Adrenal gland (tissue), 12 donors: ENCODE measurements around the gene MRPL54. TPM values are rescaled to one million over a fixed set of nuclear protein-coding genes. Genes with fewer than 3 reads are reported as not detected.

Experiments used
- DNase-seq, 7 donors: peaks; one replicate each; pipeline ENCODE4 v3.0.0-alpha.2; 2019 to 2020
- H3K27ac ChIP-seq, 5 donors: fragments of 200-600 bp; sonication (generic) in 4 of 5; 1 replicate in 3 of 5; 2 replicates in 2 of 5; pipeline versions ENCODE4 v1.5.1 to v1.8.0; 2016 to 2020; ENCODE audit warnings: mild to moderate bottlenecking in 1 of 5
- H3K27me3 ChIP-seq: fragments of 200-600 bp; 2 replicates; pipeline ENCODE4 v1.8.0; 2021
- H3K36me3 ChIP-seq, 2 donors: fragments of 200-600 bp; replicated peaks in 1 of 2; 1 replicate in 1 of 2; 2 replicates in 1 of 2; pipeline versions ENCODE4 v1.5.1 to v1.8.0; 2018 to 2022
- H3K4me1 ChIP-seq, 2 donors: fragments of 200-600 bp; replicated peaks in 1 of 2; 1 replicate in 1 of 2; 2 replicates in 1 of 2; pipeline versions ENCODE4 v1.5.1 to v1.8.0; 2018 to 2021
- H3K4me3 ChIP-seq, 4 donors: fragments of 200-600 bp; sonication (generic) in 3 of 4; one replicate each; pipeline ENCODE4 v1.5.1; 2016 to 2018
- H3K9me3 ChIP-seq, 3 donors: fragments of 200-600 bp; sonication (generic) in 1 of 3; replicated peaks in 1 of 3; 1 replicate in 2 of 3; 2 replicates in 1 of 3; pipeline versions ENCODE4 v1.5.1 to v1.8.0; 2016 to 2021
- CTCF ChIP-seq, 6 experiments: fragments of 450-650 bp in 4 of 6; fragments of 200-600 bp in 2 of 6; sonication (generic) in 1 of 6; IDR thresholded peaks; 1 replicate in 5 of 6; 2 replicates in 1 of 6; pipeline versions ENCODE4 v1.5.1 to v1.8.0; 2016 to 2021; ENCODE audit warnings: antibody characterized with exemption in 6 of 6, mild to moderate bottlenecking in 2 of 6, moderate library complexity in 1 of 6
- POLR2A ChIP-seq, 2 donors: fragments of 450-650 bp; IDR thresholded peaks; one replicate each; pipeline ENCODE4 v1.6.1; 2017; ENCODE audit warnings: antibody characterized with exemption in 2 of 2, mild to moderate bottlenecking in 2 of 2, moderate library complexity in 1 of 2
- WGBS, 4 donors: extraction: QIAGEN DNeasy Blood & Tissue Kit in 2 of 4; methylation state at CpG; one replicate each; pipeline versions ENCODE4 v1.1.5 to v1.1.7; 2013 to 2017; 5-methylcytosine and 5-hydroxymethylcytosine counted together
- intact Hi-C, 2 donors: fragments of 100-400 bp; cut with DNase I; formaldehyde crosslinking; loops; one replicate each; pipeline versions ENCODE4 v1.14.1 to v1.15.0; 2022 to 2023
- polyA plus RNA-seq, 3 donors: library from polyadenylated mRNA; stranded (reverse); fragments of 200-250 nt in 2 of 3; fragments of 350-450 nt in 1 of 3; fragmentation: Illumina TruSeq in 1 of 3; extraction: RNeasy Lipid Tissue Mini Kit (QIAGEN cat#74804) in 1 of 3; gene quantifications; one replicate each; pipeline ENCODE4 v1.2.3, GENCODE V29; 2013 to 2014
- total RNA-seq, 9 donors: library from RNA; depleted of rRNA in 4 of 9; stranded (reverse); fragments of >200 nt in 4 of 9; fragments of 120-200 nt in 1 of 9; fragmentation: NEBNext Ultra II Directional in 1 of 9; extraction: Animal tissue kit (Norgen Biotek cat#: 25700) in 1 of 9; gene quantifications; one replicate each; pipeline versions ENCODE4 v1.1.0 to v1.2.4, GENCODE V29; 2013 to 2023
- donor health status: healthy with polysubstance abuse.
- donor health status: Bipolar disorder and iron deficiency.
- donor health status: DM: yes; HTN: yes; CAD: no.
- donor health status: DM: no; HTN: no; CAD: no.
- donor health status: DM: no; HTN: no; CAD: no.
- donor health status: DM: yes; HTN: yes; CAD: no.

The MRPL54 gene
- total and polyA plus RNA-seq, 12 donors, result 60.2 to 229 (median 107) TPM

DNA sequence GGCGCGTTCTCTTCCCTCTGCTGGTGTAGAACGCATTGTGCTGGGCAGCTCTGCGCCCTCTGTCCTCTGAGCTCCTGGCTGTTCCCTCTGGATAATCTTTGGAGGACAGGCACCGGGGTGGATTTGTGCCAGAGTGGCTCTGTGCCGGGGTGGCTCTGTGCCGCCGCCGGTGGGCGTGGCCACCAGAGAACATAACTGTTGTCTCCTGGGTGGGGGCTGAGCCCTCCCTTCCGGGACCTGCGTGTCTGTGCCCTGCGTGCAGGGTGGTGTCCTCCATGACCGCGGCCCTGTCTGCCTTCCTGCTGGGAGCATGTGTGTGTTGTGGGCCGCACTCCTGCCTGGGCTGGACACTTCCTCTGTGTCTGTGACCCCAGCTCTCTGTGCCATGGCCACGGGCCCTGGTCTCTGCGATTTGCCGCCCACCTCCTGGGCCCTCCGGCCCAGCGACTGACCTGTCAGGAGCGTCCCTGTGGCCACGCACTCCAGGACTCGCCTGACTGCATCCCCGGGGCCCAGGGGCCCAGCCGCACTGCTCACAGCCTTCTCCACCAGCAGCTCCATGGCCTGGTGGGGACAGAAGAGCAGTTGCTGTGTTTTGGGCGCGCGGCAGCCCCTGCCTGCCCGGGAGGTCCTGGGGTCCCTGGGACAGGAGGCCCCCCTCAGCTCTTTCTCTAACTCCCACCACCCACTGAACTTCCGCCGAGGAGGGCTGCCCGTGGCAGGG lies 46.1 kb downstream of the MRPL54 start:
- DNase-seq, result peak in 1 of 7 donors; percentile 35
- 74 to 82% (median 76%) methylated on average over 17 to 33 of the region's 33 CpGs for WGBS, 4 donors
- Histone ChIP-seq H3K36me3 (no peaks in the 10 kb centered on the region), H3K9me3 (no peaks in the 10 kb centered on the region), H3K4me3 (no peak overlapping the region), H3K27me3 (peaks cover 11% of the 10 kb centered on the region), H3K4me1 (peaks cover 0 to 3% of the 10 kb centered on the region in 2 donors), H3K27ac (peak overlapping the region in 1 of 5 donors; percentile 55)
- TF ChIP-seq POLR2A (IDR thresholded peaks at IDR 0.05), result no peak
- intact Hi-C loops, result no loop called here

GRCh38 chr19:3809881-3810707 lies 47.6 kb downstream of the MRPL54 start:
- intact Hi-C loops, result no loop called here
- 72 to 77% (median 75%) methylated on average over 10 to 26 of the region's 26 CpGs for whole genome bisulfite sequencing, 4 donors
- H3K27me3 ChIP-seq, result peaks cover 5% of the 10 kb centered on the region

GRCh38 chr19:3810708-3811355 lies 48.4 kb downstream of the MRPL54 start:
- TF ChIP-seq POLR2A (IDR thresholded peaks at IDR 0.05) (no peak), CTCF (IDR thresholded peaks at IDR 0.05) (no peak)
- peak overlapping the region in 1 of 5 donors; percentile 34 for H3K27ac ChIP-seq
- WGBS, 4 donors, result 71 to 90% (median 75%) methylated on average over 2 to 38 of the region's 38 CpGs
- H3K27me3 ChIP-seq, result peaks cover 5% of the 10 kb centered on the region
- no peaks in the 10 kb centered on the region for H3K9me3 ChIP-seq
- no peaks in the 10 kb centered on the region for H3K36me3 ChIP-seq
- H3K4me3 ChIP-seq, result no peak overlapping the region
- peak in 3 of 7 donors; percentile 26 to 34 (median 30) for DNase-seq
- intact Hi-C loops, result no loop called here
- peaks cover 0 to 3% of the 10 kb centered on the region in 2 donors for H3K4me1 ChIP-seq

More at GRCh38 chr19:3809881-3810707, 47.6 kb downstream of the MRPL54 start:
- TF ChIP-seq CTCF (IDR thresholded peaks at IDR 0.05) (no peak), POLR2A (IDR thresholded peaks at IDR 0.05) (no peak)
- peaks cover 0 to 3% of the 10 kb centered on the region in 2 donors for H3K4me1 ChIP-seq
- H3K27ac ChIP-seq, result no peak overlapping the region
- H3K36me3 ChIP-seq, result no peaks in the 10 kb centered on the region
- H3K4me3 ChIP-seq, result no peak overlapping the region
- no peaks in the 10 kb centered on the region for H3K9me3 ChIP-seq
- DNase-seq, result no peak

DNA sequence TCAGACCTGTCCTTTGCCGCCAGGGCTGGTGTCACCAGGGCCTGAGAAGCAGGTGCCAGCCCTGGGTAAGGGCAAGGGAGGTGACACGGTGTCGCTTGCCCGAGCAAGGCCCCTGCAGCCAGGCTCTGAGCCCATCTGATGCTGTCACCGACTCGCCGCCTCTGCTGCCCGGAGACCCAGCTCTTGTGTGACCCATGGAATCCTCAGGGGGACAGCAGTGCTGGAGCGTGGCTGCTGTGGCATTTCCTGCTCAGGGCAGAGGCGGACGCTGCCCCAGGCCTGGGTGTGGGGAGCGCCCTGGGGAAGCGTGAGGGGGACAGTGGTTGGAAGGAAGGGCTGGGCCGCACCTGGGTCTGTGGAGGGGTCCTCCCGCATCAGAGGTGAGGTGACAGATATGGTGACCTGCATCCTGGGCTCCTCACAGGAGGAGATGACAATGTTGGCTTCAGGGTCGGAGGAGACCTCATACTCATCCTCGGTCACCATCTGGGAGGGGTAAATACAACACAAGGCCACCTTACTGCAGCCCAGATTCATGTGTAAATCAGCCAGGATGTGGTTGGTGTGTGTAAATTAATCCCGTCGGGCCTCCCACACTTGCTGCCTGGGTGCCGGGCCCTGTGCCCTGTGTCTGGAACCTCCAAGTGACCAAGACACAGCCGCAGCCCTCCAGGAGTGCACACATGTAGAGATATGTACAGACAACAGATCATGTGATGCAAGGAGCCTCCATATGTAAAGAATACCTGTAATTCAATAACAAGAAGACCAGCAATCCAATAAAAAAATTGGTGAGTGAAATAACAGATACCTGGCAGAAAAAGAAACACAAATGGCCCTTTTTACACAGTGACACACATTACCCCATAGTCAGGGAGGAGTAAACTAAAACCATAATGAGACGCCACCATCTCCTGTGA lies 51.3 kb downstream of the MRPL54 start:
- Histone ChIP-seq H3K36me3 (no peaks in the 10 kb centered on the region), H3K9me3 (no peaks in the 10 kb centered on the region), H3K27me3 (peaks cover 5% of the 10 kb centered on the region), H3K4me3 (no peak overlapping the region), H3K27ac (peak overlapping the region in 2 of 5 donors; percentile 40 to 54), H3K4me1 (peaks cover 0 to 3% of the 10 kb centered on the region in 2 donors)
- DNase-seq, result no peak
- WGBS, 4 donors, result 78 to 83% (median 81%) methylated on average over 8 to 22 of the region's 22 CpGs
- no peak for TF ChIP-seq CTCF (IDR thresholded peaks at IDR 0.05)
- TF ChIP-seq POLR2A (IDR thresholded peaks at IDR 0.05), result no peak
- intact Hi-C loops, result no loop called here
